Stomach (tissue), 4 donors: ENCODE results near the gene MRPS23.

Source experiments
- CTCF ChIP-seq, 7 experiments: fragments of 450-650 bp in 4 of 7; fragments of 200-600 bp in 3 of 7; sonication (generic) in 3 of 7; IDR thresholded peaks; one replicate each; pipeline ENCODE4 v1.5.1; 2016 to 2019; ENCODE audit warnings: antibody characterized with exemption in 7 of 7, control low read depth in 2 of 7, mild to moderate bottlenecking in 1 of 7
- POLR2A ChIP-seq, 4 donors: fragments of 450-650 bp; IDR thresholded peaks; one replicate each; pipeline ENCODE4 v1.6.1; 2016; ENCODE audit warnings: antibody characterized with exemption in 4 of 4, control low read depth in 2 of 4, mild to moderate bottlenecking in 1 of 4, moderate library complexity in 1 of 4
- POLR2AphosphoS5 ChIP-seq, 3 donors: sonication (generic); formaldehyde crosslinking; IDR thresholded peaks; one replicate each; pipeline ENCODE4 v1.6.1; 2016; ENCODE audit warnings: antibody characterized with exemption in 3 of 3

- TF ChIP-seq CTCF (IDR thresholded peaks at IDR 0.05), result peak in 5 of 7 experiments; percentile 75 to 91 (median 81)
- TF ChIP-seq POLR2AphosphoS5 (IDR thresholded peaks at IDR 0.05), result peak in 1 of 3 donors; percentile 13
- no peak for TF ChIP-seq POLR2A (IDR thresholded peaks at IDR 0.05)
These were observed 16.5 kb downstream of the MRPS23 start for GRCh38 chr17:57833179-57833939.
